Astrocyte (in vitro differentiated cells and primary cell): Measurements from ENCODE around the gene YIF1A.

Experiments
- EZH2 ChIP-seq: IDR thresholded peaks from 2 replicates; pipeline ENCODE4 v1.6.1; 2012; ENCODE audit warnings: mild to moderate bottlenecking, low read length, inconsistent platforms; ENCODE audit not compliant: insufficient read depth
- TF ChIP-seq, protein P1 (sequence below): IDR thresholded peaks from 2 replicates; pipeline ENCODE4 v1.5.1; 2011; ENCODE audit warnings: low read depth, mild to moderate bottlenecking, inconsistent platforms, low read length, moderate library complexity; ENCODE audit not compliant: insufficient read depth

- TF ChIP-seq EZH2, result no peak
- TF ChIP-seq, protein P1, sequence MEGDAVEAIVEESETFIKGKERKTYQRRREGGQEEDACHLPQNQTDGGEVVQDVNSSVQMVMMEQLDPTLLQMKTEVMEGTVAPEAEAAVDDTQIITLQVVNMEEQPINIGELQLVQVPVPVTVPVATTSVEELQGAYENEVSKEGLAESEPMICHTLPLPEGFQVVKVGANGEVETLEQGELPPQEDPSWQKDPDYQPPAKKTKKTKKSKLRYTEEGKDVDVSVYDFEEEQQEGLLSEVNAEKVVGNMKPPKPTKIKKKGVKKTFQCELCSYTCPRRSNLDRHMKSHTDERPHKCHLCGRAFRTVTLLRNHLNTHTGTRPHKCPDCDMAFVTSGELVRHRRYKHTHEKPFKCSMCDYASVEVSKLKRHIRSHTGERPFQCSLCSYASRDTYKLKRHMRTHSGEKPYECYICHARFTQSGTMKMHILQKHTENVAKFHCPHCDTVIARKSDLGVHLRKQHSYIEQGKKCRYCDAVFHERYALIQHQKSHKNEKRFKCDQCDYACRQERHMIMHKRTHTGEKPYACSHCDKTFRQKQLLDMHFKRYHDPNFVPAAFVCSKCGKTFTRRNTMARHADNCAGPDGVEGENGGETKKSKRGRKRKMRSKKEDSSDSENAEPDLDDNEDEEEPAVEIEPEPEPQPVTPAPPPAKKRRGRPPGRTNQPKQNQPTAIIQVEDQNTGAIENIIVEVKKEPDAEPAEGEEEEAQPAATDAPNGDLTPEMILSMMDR, result peak; percentile 75
Measured at GRCh38 chr11:66282468-66283455, 6.2 kb downstream of the YIF1A start.
